ENCODE data around the gene ADCY2.

GRCh38 chr5:7534505-7534904, 138.6 kb downstream of the ADCY2 start:
- TF ChIP-seq CTCF (conservative IDR thresholded peaks at IDR 0.05; ENCODE audit: low read depth in 2 of 2) (no peak), EZH2 (IDR thresholded peaks at IDR 0.05; ENCODE audit: low read depth, unreplicated experiment) (no peak), EZH2phosphoT487 (IDR thresholded peaks at IDR 0.05; ENCODE audit: unreplicated experiment) (no peak), REST (IDR thresholded peaks at IDR 0.05; ENCODE audit: unreplicated experiment) (no peak), POLR2AphosphoS5 (IDR thresholded peaks at IDR 0.05; ENCODE audit: low read depth) (no peak), CREB1 (CRISPR knock-in tag; IDR thresholded peaks at IDR 0.05; ENCODE audit: low read depth) (no peak), STAT1 (IDR thresholded peaks at IDR 0.05; ENCODE audit: unreplicated experiment) (no peak), ZNF331 (CRISPR knock-in tag; IDR thresholded peaks at IDR 0.05; ENCODE audit: low read depth) (no peak), JUNB (IDR thresholded peaks at IDR 0.05; ENCODE audit: unreplicated experiment) (no peak), ZNF114 (CRISPR knock-in tag; IDR thresholded peaks at IDR 0.05) (no peak)

Measured in GM23338 (cell line).